AG09309 (cell line): ENCODE measurements around the gene GAP43.

ENCODE experiments used
- DNase-seq: peaks from one replicate; pipeline ENCODE4 v3.0.0-alpha.2; 2010; ENCODE audit warnings: low read depth
- H3K4me3 ChIP-seq: 2 replicates; pipeline ENCODE4 v1.5.1; 2011; ENCODE audit warnings: mild to moderate bottlenecking, low read depth, low read length, moderate library complexity; ENCODE audit not compliant: control insufficient read depth
- CTCF ChIP-seq: IDR thresholded peaks from 2 replicates; pipeline ENCODE4 v1.5.1; 2011; ENCODE audit warnings: mild to moderate bottlenecking, low read depth, low read length, inconsistent platforms; ENCODE audit not compliant: insufficient read depth, control insufficient read depth; ENCODE audit errors: missing control alignments

GAP43 gene

GRCh38 chr3:115698851-115699591, 75.7 kb downstream of the GAP43 start:
- H3K4me3 ChIP-seq = no peak overlapping the region
- DNase-seq = no peak
- TF ChIP-seq CTCF = no peak

GRCh38 chr3:115699706-115700105, 76.4 kb downstream of the GAP43 start:
- H3K4me3 ChIP-seq = no peak overlapping the region
- no peak for DNase-seq
- no peak for TF ChIP-seq CTCF

GRCh38 chr3:115702598-115702997, 79.3 kb downstream of the GAP43 start:
- H3K4me3 ChIP-seq = no peak overlapping the region
- no peak for TF ChIP-seq CTCF
- DNase-seq = no peak

- no peak for DNase-seq
- TF ChIP-seq CTCF = no peak
These were observed 81.5 kb downstream of the GAP43 start for GRCh38 chr3:115704661-115705338.

GRCh38 chr3:115706311-115706829, 83.1 kb downstream of the GAP43 start:
- no peak for DNase-seq
- no peak for TF ChIP-seq CTCF

More at GRCh38 chr3:115704661-115705338, 81.5 kb downstream of the GAP43 start:
- H3K4me3 ChIP-seq = no peak overlapping the region

GRCh38 chr3:115708540-115708939, 85.2 kb downstream of the GAP43 start:
- DNase-seq = no peak
- TF ChIP-seq CTCF = no peak
- no peak overlapping the region for H3K4me3 ChIP-seq

More at GRCh38 chr3:115706311-115706829, 83.1 kb downstream of the GAP43 start:
- no peak overlapping the region for H3K4me3 ChIP-seq
